Aorta (tissue), 5 donors: ENCODE results near the gene ANXA4. TPM values are rescaled to one million over a fixed set of nuclear protein-coding genes. Genes with fewer than 3 reads are reported as not detected.
"Not testable (repeated sequence)": the region's sequence is repeated elsewhere in the genome, so short reads cannot be mapped to it uniquely, and the experiment has no call there.

ENCODE experiments used
- ATAC-seq: fragments of 200-7000 bp; cut with Tn5 transposase; one replicate; pipeline ENCODE4 v1.9.1; 2022; ENCODE audit warnings: moderate library complexity; ENCODE audit not compliant: low FRiP score
- DNase-seq, 2 donors: peaks; one replicate each; pipeline ENCODE4 v3.0.0-alpha.2; 2020
- H3K27ac ChIP-seq, 2 donors: one replicate each; pipeline ENCODE4 v1.5.1; 2013; ENCODE audit warnings: low read length in 2 of 2, mild to moderate bottlenecking in 2 of 2, moderate library complexity in 2 of 2, control low read depth in 1 of 2, inconsistent platforms in 1 of 2, low read depth in 1 of 2
- H3K27me3 ChIP-seq, 2 donors: one replicate each; pipeline ENCODE4 v1.6.1; 2013; ENCODE audit warnings: control low read depth in 1 of 2, low read length in 1 of 2, mild to moderate bottlenecking in 1 of 2, moderate library complexity in 1 of 2; ENCODE audit not compliant: insufficient read depth in 2 of 2, control insufficient read depth in 1 of 2
- H3K36me3 ChIP-seq, 2 donors: one replicate each; pipeline ENCODE4 v1.6.1; 2013; ENCODE audit warnings: control low read depth in 1 of 2, low read length in 1 of 2, mild to moderate bottlenecking in 1 of 2; ENCODE audit not compliant: insufficient read depth in 2 of 2, control insufficient read depth in 1 of 2
- H3K4me1 ChIP-seq, 2 donors: one replicate each; pipeline ENCODE4 v1.6.1; 2013; ENCODE audit warnings: low read length in 2 of 2, control low read depth in 1 of 2, mild to moderate bottlenecking in 1 of 2, moderate library complexity in 1 of 2; ENCODE audit not compliant: insufficient read depth in 2 of 2, control insufficient read depth in 1 of 2
- H3K4me3 ChIP-seq, 2 donors: one replicate each; pipeline ENCODE4 v1.5.1; 2013; ENCODE audit warnings: low read length in 2 of 2, control low read depth in 1 of 2, mild to moderate bottlenecking in 1 of 2
- H3K9me3 ChIP-seq: one replicate; pipeline ENCODE4 v1.6.1; 2013; ENCODE audit warnings: mild to moderate bottlenecking, low read length; ENCODE audit not compliant: control insufficient read depth
- WGBS, 2 donors: extraction: QIAGEN DNeasy Blood & Tissue Kit; methylation state at CpG; one replicate each; pipeline ENCODE4 v1.1.7; 2013; 5-methylcytosine and 5-hydroxymethylcytosine counted together
- intact Hi-C, 2 donors: fragments of 100-400 bp; cut with DNase I; formaldehyde crosslinking; loops; one replicate each; pipeline versions ENCODE4 v1.14.2 to v1.15.0; 2022
- polyA plus RNA-seq, 2 donors: library from polyadenylated mRNA; stranded (reverse); fragments of 200-250 nt; gene quantifications; one replicate each; pipeline ENCODE4 v1.2.3, GENCODE V29; 2013
- total RNA-seq, 2 donors: library from RNA; stranded (reverse); fragmentation: NEBNext Ultra II Directional; extraction: Animal tissue kit (Norgen Biotek cat#: 25700); gene quantifications; one replicate each; pipeline ENCODE4 v1.2.1, GENCODE V29; 2021
- donor health status: healthy with polysubstance abuse.
- donor health status: Bipolar disorder and iron deficiency.
- donor health status: DM: no; HTN: no; CAD: no.
- donor health status: DM: no; HTN: no; CAD: no.
- donor health status: DM: yes; HTN: yes; CAD: no.

Gene ANXA4
- total and polyA plus RNA-seq, 4 donors: 73.0 to 120 (median 92.2) TPM

- Histone ChIP-seq H3K36me3 (no peaks in the 10 kb centered on the region), H3K4me1 (peaks cover 2 to 13% of the 10 kb centered on the region in 2 donors), H3K9me3 (no peaks in the 10 kb centered on the region), H3K27me3 (no peaks in the 10 kb centered on the region), H3K4me3 (no peak overlapping the region), H3K27ac (peak overlapping the region in 1 of 2 donors; percentile 17)
- 89 to 92% methylated on average over 3 of the region's 3 CpGs for WGBS, 2 donors
- DNase-seq (no peak), ATAC-seq (no peak)
- intact Hi-C loops: no loop called here
These were observed 11.9 kb downstream of the ANXA4 start for GRCh38 chr2:69753659-69754363.

- no peak overlapping the region for H3K4me3 ChIP-seq
- H3K4me1 ChIP-seq: peaks cover 2 to 12% of the 10 kb centered on the region in 2 donors
- intact Hi-C loops: no loop called here
- H3K36me3 ChIP-seq: no peaks in the 10 kb centered on the region
- DNase-seq (no peak), ATAC-seq (no peak)
- peak overlapping the region in 1 of 2 donors; percentile 33 for H3K27ac ChIP-seq
- H3K9me3 ChIP-seq: no peaks in the 10 kb centered on the region
- WGBS, 2 donors: 64 to 68% methylated on average over 1 of the region's 1 CpG
- H3K27me3 ChIP-seq: no peaks in the 10 kb centered on the region
These were observed 12.7 kb downstream of the ANXA4 start for GRCh38 chr2:69754633-69755032.

GRCh38 chr2:69755862-69756467 lies 14.0 kb downstream of the ANXA4 start:
- 43 to 47% methylated on average over 2 of the region's 2 CpGs for WGBS, 2 donors
- Histone ChIP-seq H3K27me3 (no peaks in the 10 kb centered on the region), H3K27ac (no peak overlapping the region), H3K4me3 (no peak overlapping the region), H3K9me3 (no peaks in the 10 kb centered on the region), H3K4me1 (peaks cover 2 to 7% of the 10 kb centered on the region in 2 donors), H3K36me3 (no peaks in the 10 kb centered on the region)
- intact Hi-C loops: no loop called here
- DNase-seq (no peak), ATAC-seq (peak; percentile 59)

GRCh38 chr2:69762025-69762424 lies 20.1 kb downstream of the ANXA4 start:
- H3K27me3 ChIP-seq: no peaks in the 10 kb centered on the region
- DNase-seq (no peak), ATAC-seq (no peak)
- H3K4me3 ChIP-seq: no peak overlapping the region
- 97 to 98% methylated on average over 2 of the region's 2 CpGs for WGBS, 2 donors
- H3K27ac ChIP-seq: no peak overlapping the region
- H3K4me1 ChIP-seq: peaks cover 2 to 6% of the 10 kb centered on the region in 2 donors
- no peaks in the 10 kb centered on the region for H3K36me3 ChIP-seq
- no peaks in the 10 kb centered on the region for H3K9me3 ChIP-seq
- intact Hi-C loops: no loop called here

GRCh38 chr2:69762513-69763494 lies 20.9 kb downstream of the ANXA4 start:
- WGBS, 2 donors: 86 to 89% methylated on average over 14 of the region's 14 CpGs
- H3K9me3 ChIP-seq: no peaks in the 10 kb centered on the region

GRCh38 chr2:69763831-69764230 lies 21.9 kb downstream of the ANXA4 start:
- H3K4me3 ChIP-seq, H3K36me3 ChIP-seq, H3K27me3 ChIP-seq, intact Hi-C loops, H3K27ac ChIP-seq, ATAC-seq, DNase-seq, H3K4me1 ChIP-seq, H3K9me3 ChIP-seq: not testable (repeated sequence)
- 93% methylated on average over 7 of the region's 7 CpGs for WGBS, 2 donors

More at GRCh38 chr2:69762513-69763494, 20.9 kb downstream of the ANXA4 start:
- peaks cover 2 to 9% of the 10 kb centered on the region in 2 donors for H3K4me1 ChIP-seq
- intact Hi-C loops: no loop called here
- ATAC-seq (peak; percentile 66), DNase-seq (no peak)
- no peaks in the 10 kb centered on the region for H3K36me3 ChIP-seq
- H3K27ac ChIP-seq: peak overlapping the region in 1 of 2 donors; percentile 2
- no peak overlapping the region for H3K4me3 ChIP-seq
- H3K27me3 ChIP-seq: no peaks in the 10 kb centered on the region

GRCh38 chr2:69764286-69765095 lies 22.6 kb downstream of the ANXA4 start:
- 83 to 84% methylated on average over 5 of the region's 5 CpGs for WGBS, 2 donors
- Histone ChIP-seq H3K4me1 (peaks cover 2 to 9% of the 10 kb centered on the region in 2 donors), H3K27ac (no peak overlapping the region), H3K27me3 (no peaks in the 10 kb centered on the region), H3K36me3 (no peaks in the 10 kb centered on the region), H3K9me3 (no peaks in the 10 kb centered on the region), H3K4me3 (no peak overlapping the region)
- ATAC-seq (no peak), DNase-seq (no peak)
- intact Hi-C loops: no loop called here

GRCh38 chr2:69765096-69765380 lies 23.1 kb downstream of the ANXA4 start:
- Histone ChIP-seq H3K4me3 (no peak overlapping the region), H3K27ac (no peak overlapping the region), H3K9me3 (no peaks in the 10 kb centered on the region), H3K36me3 (no peaks in the 10 kb centered on the region), H3K4me1 (peaks cover 4 to 9% of the 10 kb centered on the region in 2 donors), H3K27me3 (no peaks in the 10 kb centered on the region)
- WGBS, 2 donors: 73 to 79% methylated on average over 2 of the region's 2 CpGs
- intact Hi-C loops: no loop called here
- DNase-seq (no peak), ATAC-seq (no peak)
